ENCODE data around the gene PDK2. TPM values are rescaled to one million over a fixed set of nuclear protein-coding genes. Genes with fewer than 3 reads are reported as not detected.

PDK2 gene
- total and polyA plus RNA-seq, 2 of the 4 experiments (the other 2 are of a cell fraction) = 26.7 to 104 TPM

DNA sequence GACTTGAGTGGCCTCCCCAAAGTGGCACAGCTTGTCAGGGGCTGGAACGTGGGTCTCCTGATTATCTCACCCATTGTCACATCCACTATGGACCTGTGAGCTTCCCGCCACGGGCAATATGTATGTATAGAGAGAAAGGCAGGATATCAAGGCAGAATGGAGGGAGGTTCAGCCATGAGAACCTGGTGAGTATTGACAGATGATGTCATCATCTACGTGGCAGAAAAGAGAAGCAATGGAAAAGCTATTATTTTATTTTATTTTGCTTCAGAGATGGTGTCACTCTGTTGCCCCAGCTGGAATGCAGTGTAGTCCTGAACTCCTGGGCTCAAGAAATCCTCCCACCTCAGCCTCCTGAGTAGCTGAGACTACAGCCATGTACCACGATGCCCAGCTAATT, 13.4 kb upstream of the PDK2 start:
- Histone ChIP-seq H2AK9ac (replicated peaks; ENCODE audit: low read depth, low read length, poor library complexity) (no peak overlapping the region), H2BK120ac (ENCODE audit: low read depth, low read length) (no peak overlapping the region), H4K20me1 (ENCODE audit: insufficient read depth, low read length) (no peaks in the 10 kb centered on the region; the same call in 1 of the 2 replicates), H3K27me3 (ENCODE audit: control insufficient read depth, insufficient read depth, low read length) (no peaks in the 10 kb centered on the region), H3K9me3 (ENCODE audit: control insufficient read depth, insufficient read depth, low read length) (no peaks in the 10 kb centered on the region), H3K4me1 (ENCODE audit: control insufficient read depth, insufficient read depth, low read length) (no peaks in the 10 kb centered on the region), H3K27ac (ENCODE audit: insufficient read depth, low read length) (no peak overlapping the region), H4K5ac (ENCODE audit: low read depth, low read length) (no peak overlapping the region), H2AFZ (replicated peaks; ENCODE audit: low read length, poor library complexity) (no peak overlapping the region), H3K36me3 (ENCODE audit: control insufficient read depth, insufficient read depth, low read length) (peaks cover 51% of the 10 kb centered on the region), H3K4ac (ENCODE audit: low read depth, low read length) (no peak overlapping the region), H2BK20ac (ENCODE audit: low read depth, low read length) (no peak overlapping the region), H3K18ac (ENCODE audit: low read depth, low read length) (no peak overlapping the region), H2AK5ac (ENCODE audit: low read depth, low read length) (no peak overlapping the region), H3K4me2 (ENCODE audit: low read depth, low read length) (no peak overlapping the region), H3K9ac (ENCODE audit: low read depth, low read length) (no peak overlapping the region), H2BK15ac (ENCODE audit: low read depth, low read length) (no peak overlapping the region), H3K9me1 (ENCODE audit: insufficient read depth, low read length) (no peaks in the 10 kb centered on the region), H3K14ac (replicated peaks; ENCODE audit: low read depth, low read length) (no peak overlapping the region), H3K4me3 (ENCODE audit: insufficient read depth, low read depth, low read length) (no peak overlapping the region), H2BK5ac (ENCODE audit: low read depth, low read length, poor library complexity, severe bottlenecking) (no peak overlapping the region), H3K23ac (ENCODE audit: low read depth, low read length) (no peak overlapping the region), H4K91ac (ENCODE audit: insufficient read depth, low read depth, low read length) (no peak overlapping the region), H3K56ac (ENCODE audit: extremely low read depth, insufficient read depth, low read length) (no peak overlapping the region), H4K8ac (ENCODE audit: low read depth in 2 of 2, low read length in 2 of 2) (no peak overlapping the region), H3K79me1 (ENCODE audit: low read depth in 1 of 2, low read length in 2 of 2) (peaks cover 13 to 31% of the 10 kb centered on the region in 2 experiments; a peak in 3 of 4 replicates)
- intact Hi-C loops (cut with micrococcal nuclease) = no loop called here
- dilution Hi-C loops (cut with HindIII; ENCODE audit: low sequenced_read_pairs, unreplicated experiment) = no loop called here
- ChIA-PET CTCF (no interaction called here), POLR2A (ENCODE audit: unreplicated experiment) (no interaction called here)
- in situ Hi-C loops (cut with MboI; ENCODE audit: low sequenced_read_pairs) = no loop called here
- ATAC-seq (ENCODE audit: low read depth) = no peak
- no TSS peak for BruUV-seq (replicated peaks)
- WGBS, 2 experiments (ENCODE audit: extremely low coverage in 2 of 2, insufficient read length in 1 of 2) = no CpG with 5 or more reads among the region's 5 CpGs
- no peak for DNase-seq
- TF ChIP-seq CTCF (conservative IDR thresholded peaks at IDR 0.05; ENCODE audit: low read depth, low read length) (no peak), POLR2A (IDR thresholded peaks at IDR 0.05; ENCODE audit: low read depth, low read length) (no peak), CHD1 (IDR thresholded peaks at IDR 0.05; ENCODE audit: low read depth, low read length) (no peak), RFX5 (IDR thresholded peaks at IDR 0.05; ENCODE audit: low read depth, low read length) (no peak), CEBPB (IDR thresholded peaks at IDR 0.05; ENCODE audit: low read depth, low read length) (no peak), SMC3 (IDR thresholded peaks at IDR 0.05; ENCODE audit: low read depth, low read length) (no peak)
